DOHH2 (cell line): Measurements from ENCODE around the gene ATG12.

Experiments used
- H3F3A ChIP-seq: fragments of 200-600 bp; sonication (generic), shearing (Covaris generic); 2 replicates; pipeline ENCODE4 v1.6.0; 2016; ENCODE audit warnings: antibody characterized with exemption, mild to moderate bottlenecking; ENCODE audit not compliant: control insufficient read depth, insufficient read depth
- H3K27ac ChIP-seq: fragments of 200-600 bp; sonication (generic); 2 replicates; pipeline ENCODE4 v1.5.1; 2014; ENCODE audit warnings: low read depth, mild to moderate bottlenecking, low read length, moderate library complexity
- H3K27me3 ChIP-seq: fragments of 200-600 bp; sonication (generic); 2 replicates; pipeline ENCODE4 v1.6.1; 2014; ENCODE audit warnings: mild to moderate bottlenecking, low read length, mixed read lengths; ENCODE audit not compliant: control insufficient read depth
- H3K36me3 ChIP-seq: fragments of 200-600 bp; sonication (generic); 2 replicates; pipeline ENCODE4 v1.6.1; 2014; ENCODE audit warnings: mild to moderate bottlenecking, low read length, moderate library complexity, mixed read lengths; ENCODE audit not compliant: control insufficient read depth
- H3K4me1 ChIP-seq: fragments of 200-600 bp; sonication (generic); 2 replicates; pipeline ENCODE4 v1.6.1; 2014; ENCODE audit warnings: mild to moderate bottlenecking, low read length, mixed read lengths; ENCODE audit not compliant: control insufficient read depth
- H3K4me2 ChIP-seq: fragments of 200-600 bp; sonication (generic); 2 replicates; pipeline ENCODE4 v1.6.0; 2014; ENCODE audit warnings: mild to moderate bottlenecking, low read length, moderate library complexity
- H3K4me3 ChIP-seq: fragments of 200-600 bp; sonication (generic); 2 replicates; pipeline ENCODE4 v1.5.1; 2014; ENCODE audit warnings: mild to moderate bottlenecking, low read length, mixed read lengths
- H3K79me2 ChIP-seq: fragments of 200-600 bp; sonication (generic); 2 replicates; pipeline ENCODE4 v1.6.1; 2014; ENCODE audit warnings: mild to moderate bottlenecking, low read length, mixed read lengths; ENCODE audit not compliant: control insufficient read depth
- H3K9me2 ChIP-seq: fragments of 200-600 bp; sonication (generic); replicated peaks from 2 replicates; pipeline ENCODE4 v1.6.1; 2014; ENCODE audit warnings: mild to moderate bottlenecking, low read length, mixed read lengths; ENCODE audit not compliant: control insufficient read depth
- H3K9me3 ChIP-seq: fragments of 200-600 bp; sonication (generic); 2 replicates; pipeline ENCODE4 v1.6.1; 2014; ENCODE audit warnings: antibody characterized with exemption, low read length, mixed read lengths; ENCODE audit not compliant: control insufficient read depth, insufficient read depth
- H4K20me1 ChIP-seq: fragments of 200-600 bp; sonication (generic); 2 replicates; pipeline ENCODE4 v1.6.0; 2014; ENCODE audit warnings: low read depth, mild to moderate bottlenecking, antibody characterized with exemption, low read length, moderate library complexity; ENCODE audit not compliant: control insufficient read depth, insufficient read depth
- CTCF ChIP-seq: fragments of 200-600 bp; sonication (generic); IDR thresholded peaks from one replicate; pipeline ENCODE4 v1.5.1; 2014; ENCODE audit warnings: antibody characterized with exemption, mild to moderate bottlenecking, low read depth, low read length; ENCODE audit not compliant: poor library complexity, severe bottlenecking
- EZH2phosphoT487 ChIP-seq: fragments of 200-600 bp; sonication (generic); IDR thresholded peaks from 2 replicates; pipeline ENCODE4 v1.6.1; 2017; ENCODE audit warnings: borderline replicate concordance, mild to moderate bottlenecking, antibody characterized with exemption, low read length, moderate library complexity, mixed read lengths

Gene ATG12

GRCh38 chr5:115842952-115843351 is 1.6 kb upstream of the ATG12 start:
- Histone ChIP-seq H3F3A (peaks cover 16% of the 10 kb centered on the region), H3K79me2 (peaks cover 97% of the 10 kb centered on the region), H3K4me3 (peak overlapping the region; percentile 96), H4K20me1 (peaks cover 24% of the 10 kb centered on the region), H3K27ac (peak overlapping the region; percentile 78), H3K27me3 (no peaks in the 10 kb centered on the region), H3K36me3 (peaks cover 47% of the 10 kb centered on the region), H3K9me3 (no peaks in the 10 kb centered on the region), H3K9me2 (no peaks in the 10 kb centered on the region), H3K4me1 (peaks cover 50% of the 10 kb centered on the region), H3K4me2 (peak overlapping the region; percentile 65)
- TF ChIP-seq EZH2phosphoT487 (no peak), CTCF (no peak)

GRCh38 chr5:115842089-115842935 is 947 bp upstream of the ATG12 start:
- H3K27me3 ChIP-seq = no peaks in the 10 kb centered on the region
- H3K4me1 ChIP-seq = peaks cover 55% of the 10 kb centered on the region
- peak overlapping the region; percentile 65 for H3K4me2 ChIP-seq
- H3K79me2 ChIP-seq = peaks cover 97% of the 10 kb centered on the region
- H3K9me3 ChIP-seq = no peaks in the 10 kb centered on the region
- peak; percentile 42 for TF ChIP-seq CTCF
- TF ChIP-seq EZH2phosphoT487 = no peak
- peaks cover 19% of the 10 kb centered on the region for H3F3A ChIP-seq
- no peaks in the 10 kb centered on the region for H3K9me2 ChIP-seq
- H4K20me1 ChIP-seq = peaks cover 27% of the 10 kb centered on the region
- peaks cover 51% of the 10 kb centered on the region for H3K36me3 ChIP-seq
- H3K27ac ChIP-seq = peak overlapping the region; percentile 78
- H3K4me3 ChIP-seq = peak overlapping the region; percentile 96

GRCh38 chr5:115840873-115841272 is 492 bp downstream of the ATG12 start:
- Histone ChIP-seq H3K9me3 (no peaks in the 10 kb centered on the region), H3K79me2 (peaks cover 95% of the 10 kb centered on the region), H3K4me1 (peaks cover 55% of the 10 kb centered on the region), H3K27ac (peak overlapping the region; percentile 78), H3K36me3 (peaks cover 65% of the 10 kb centered on the region), H3K9me2 (no peaks in the 10 kb centered on the region), H3K4me3 (peak overlapping the region; percentile 96), H3F3A (peaks cover 19% of the 10 kb centered on the region), H3K27me3 (no peaks in the 10 kb centered on the region), H3K4me2 (peak overlapping the region; percentile 65), H4K20me1 (peaks cover 27% of the 10 kb centered on the region)
- TF ChIP-seq CTCF = no peak
- no peak for TF ChIP-seq EZH2phosphoT487
